ENCODE measurements around the gene TOX3. TPM values are rescaled to one million over a fixed set of nuclear protein-coding genes. Genes with fewer than 3 reads are reported as not detected.

The TOX3 gene
- total RNA-seq, 1 donor from 2014 or later = 0.46 TPM

GRCh38 chr16:52488837-52489289, 58.1 kb downstream of the TOX3 start:
- Mint-ChIP-seq H3K27me3 (ENCODE audit: unreplicated experiment) (peaks cover 6% of the 10 kb centered on the region), H3K36me3 (ENCODE audit: unreplicated experiment) (no peaks in the 10 kb centered on the region), H3K4me3 (ENCODE audit: unreplicated experiment) (no peak overlapping the region), H3K4me1 (ENCODE audit: unreplicated experiment) (no peaks in the 10 kb centered on the region), H3K27ac (ENCODE audit: unreplicated experiment) (no peak overlapping the region), H3K9me3 (ENCODE audit: unreplicated experiment) (no peaks in the 10 kb centered on the region)
- TF ChIP-seq CTCF (IDR thresholded peaks at IDR 0.05) = no peak
- no peak for DNase-seq (ENCODE audit: extremely low spot score, unreplicated experiment)

- no peak for DNase-seq (ENCODE audit: extremely low spot score, unreplicated experiment)
- Mint-ChIP-seq H3K4me1 (ENCODE audit: unreplicated experiment) (no peaks in the 10 kb centered on the region), H3K27me3 (ENCODE audit: unreplicated experiment) (peaks cover 3% of the 10 kb centered on the region), H3K9me3 (ENCODE audit: unreplicated experiment) (no peaks in the 10 kb centered on the region), H3K4me3 (ENCODE audit: unreplicated experiment) (no peak overlapping the region), H3K36me3 (ENCODE audit: unreplicated experiment) (no peaks in the 10 kb centered on the region), H3K27ac (ENCODE audit: unreplicated experiment) (no peak overlapping the region)
- TF ChIP-seq CTCF (IDR thresholded peaks at IDR 0.05) = no peak
These were observed 59.0 kb downstream of the TOX3 start for GRCh38 chr16:52487849-52488457.

- TF ChIP-seq CTCF (IDR thresholded peaks at IDR 0.05) = no peak
- H3K4me3 Mint-ChIP-seq (ENCODE audit: unreplicated experiment) = no peak overlapping the region
- H3K36me3 Mint-ChIP-seq (ENCODE audit: unreplicated experiment) = no peaks in the 10 kb centered on the region
- no peak for DNase-seq (ENCODE audit: extremely low spot score, unreplicated experiment)
- peaks cover 6% of the 10 kb centered on the region for H3K27me3 Mint-ChIP-seq (ENCODE audit: unreplicated experiment)
- H3K9me3 Mint-ChIP-seq (ENCODE audit: unreplicated experiment) = no peaks in the 10 kb centered on the region
- H3K27ac Mint-ChIP-seq (ENCODE audit: unreplicated experiment) = no peak overlapping the region
- no peaks in the 10 kb centered on the region for H3K4me1 Mint-ChIP-seq (ENCODE audit: unreplicated experiment)
These were observed 66.7 kb downstream of the TOX3 start for GRCh38 chr16:52480237-52480636.

GRCh38 chr16:52476111-52476510, 70.8 kb downstream of the TOX3 start:
- peaks cover 3% of the 10 kb centered on the region for H3K9me3 Mint-ChIP-seq (ENCODE audit: unreplicated experiment)

GRCh38 chr16:52474679-52475078, 72.3 kb downstream of the TOX3 start:
- no peak for TF ChIP-seq CTCF (IDR thresholded peaks at IDR 0.05)
- Mint-ChIP-seq H3K27ac (ENCODE audit: unreplicated experiment) (no peak overlapping the region), H3K4me3 (ENCODE audit: unreplicated experiment) (no peak overlapping the region), H3K36me3 (ENCODE audit: unreplicated experiment) (no peaks in the 10 kb centered on the region), H3K9me3 (ENCODE audit: unreplicated experiment) (peaks cover 3% of the 10 kb centered on the region), H3K4me1 (ENCODE audit: unreplicated experiment) (no peaks in the 10 kb centered on the region), H3K27me3 (ENCODE audit: unreplicated experiment) (peaks cover 4% of the 10 kb centered on the region)
- no peak for DNase-seq (ENCODE audit: extremely low spot score, unreplicated experiment)

More at GRCh38 chr16:52476111-52476510, 70.8 kb downstream of the TOX3 start:
- TF ChIP-seq CTCF (IDR thresholded peaks at IDR 0.05) = no peak
- Mint-ChIP-seq H3K4me1 (ENCODE audit: unreplicated experiment) (no peaks in the 10 kb centered on the region), H3K27ac (ENCODE audit: unreplicated experiment) (no peak overlapping the region), H3K4me3 (ENCODE audit: unreplicated experiment) (no peak overlapping the region), H3K36me3 (ENCODE audit: unreplicated experiment) (no peaks in the 10 kb centered on the region), H3K27me3 (ENCODE audit: unreplicated experiment) (peaks cover 6% of the 10 kb centered on the region)
- no peak for DNase-seq (ENCODE audit: extremely low spot score, unreplicated experiment)
